Cardiac atrium fibroblast (primary cell): Measurements from ENCODE around the gene MANEA. TPM values are rescaled to one million over a fixed set of nuclear protein-coding genes. Genes with fewer than 3 reads are reported as not detected.

ENCODE experiments used
- total RNA-seq: library from RNA; depleted of rRNA; stranded (reverse); fragments of >200 nt; gene quantifications from 2 replicates; pipeline ENCODE4 v1.2.3, GENCODE V29; 2015

Gene MANEA
- 15.2 and 16.2 TPM in 2 replicates for total RNA-seq

GRCh38 chr6:95577304-95578105 lies at the start of gene MANEA:
TSS of gene MANEA (plus strand) at chr6:95577535. CDS start at chr6:95586440, 8,905 bp downstream.

